Measurements from ENCODE around the gene CRY2.

Gene CRY2

GRCh38 chr11:45846174-45846675 lies 1.1 kb upstream of the CRY2 start:
- Histone ChIP-seq H4K20me1 (ENCODE audit: insufficient read depth, low read length) (peaks cover 29% of the 10 kb centered on the region), H3K79me2 (ENCODE audit: low read length) (peaks cover 38% of the 10 kb centered on the region), H3K27me3 (ENCODE audit: low read depth, low read length) (no peaks in the 10 kb centered on the region), H3K27ac (ENCODE audit: low read length) (peak overlapping the region; percentile 65), H3K4me2 (ENCODE audit: low read length) (peak overlapping the region; percentile 92), H3K36me3 (replicated peaks; ENCODE audit: low read depth, low read length) (no peaks in the 10 kb centered on the region), H3K9me3 (ENCODE audit: insufficient read depth, low read length) (no peaks in the 10 kb centered on the region), H3K4me1 (ENCODE audit: low read length) (peaks cover 44% of the 10 kb centered on the region), H3K9ac (ENCODE audit: low read length) (peak overlapping the region; percentile 54), H3K4me3 (ENCODE audit: low read length) (peak overlapping the region; percentile 79), H2AFZ (ENCODE audit: low read depth, low read length) (peak overlapping the region; percentile 63)
- TF ChIP-seq EZH2phosphoT487 (IDR thresholded peaks at IDR 0.05; ENCODE audit: low read depth): no peak
- no peak for TF ChIP-seq CTCF (IDR thresholded peaks at IDR 0.05; ENCODE audit: low read depth, low read length)

- H3K9me3 ChIP-seq (ENCODE audit: insufficient read depth, low read length): no peaks in the 10 kb centered on the region
- H3K79me2 ChIP-seq (ENCODE audit: low read length): peaks cover 54% of the 10 kb centered on the region
- H3K4me1 ChIP-seq (ENCODE audit: low read length): peaks cover 56% of the 10 kb centered on the region
- TF ChIP-seq EZH2phosphoT487 (IDR thresholded peaks at IDR 0.05; ENCODE audit: low read depth) (no peak), CTCF (IDR thresholded peaks at IDR 0.05; ENCODE audit: low read depth, low read length) (peak; percentile 18; the same call in 1 of the 2 replicates)
- peak overlapping the region; percentile 80 for H3K4me2 ChIP-seq (ENCODE audit: low read length)
- H3K27me3 ChIP-seq (ENCODE audit: low read depth, low read length): no peaks in the 10 kb centered on the region
- H4K20me1 ChIP-seq (ENCODE audit: insufficient read depth, low read length): peaks cover 42% of the 10 kb centered on the region
- H3K4me3 ChIP-seq (ENCODE audit: low read length): peak overlapping the region; percentile 79
- no peaks in the 10 kb centered on the region for H3K36me3 ChIP-seq (replicated peaks; ENCODE audit: low read depth, low read length)
- peak overlapping the region; percentile 35 for H3K27ac ChIP-seq (ENCODE audit: low read length)
- peak overlapping the region; percentile 82 for H3K9ac ChIP-seq (ENCODE audit: low read length)
- peak overlapping the region; percentile 0; the same call in 1 of the 2 replicates for H2AFZ ChIP-seq (ENCODE audit: low read depth, low read length)
Measured at GRCh38 chr11:45847911-45848316, 639 bp downstream of the CRY2 start.

- peak overlapping the region; percentile 79 for H3K4me3 ChIP-seq (ENCODE audit: low read length)
- H3K9ac ChIP-seq (ENCODE audit: low read length): no peak overlapping the region
Measured at GRCh38 chr11:45848654-45849081, 1.4 kb downstream of the CRY2 start.

GRCh38 chr11:45850446-45850845 lies 3.2 kb downstream of the CRY2 start:
- Histone ChIP-seq H3K4me1 (ENCODE audit: low read length) (peaks cover 50% of the 10 kb centered on the region), H3K79me2 (ENCODE audit: low read length) (peaks cover 79% of the 10 kb centered on the region), H3K36me3 (replicated peaks; ENCODE audit: low read depth, low read length) (peaks cover 1% of the 10 kb centered on the region), H3K9me3 (ENCODE audit: insufficient read depth, low read length) (no peaks in the 10 kb centered on the region), H4K20me1 (ENCODE audit: insufficient read depth, low read length) (peaks cover 67% of the 10 kb centered on the region), H3K4me3 (ENCODE audit: low read length) (no peak overlapping the region), H3K4me2 (ENCODE audit: low read length) (no peak overlapping the region), H3K27ac (ENCODE audit: low read length) (no peak overlapping the region), H3K27me3 (ENCODE audit: low read depth, low read length) (no peaks in the 10 kb centered on the region), H2AFZ (ENCODE audit: low read depth, low read length) (no peak overlapping the region), H3K9ac (ENCODE audit: low read length) (no peak overlapping the region)
- TF ChIP-seq EZH2phosphoT487 (IDR thresholded peaks at IDR 0.05; ENCODE audit: low read depth) (no peak), CTCF (IDR thresholded peaks at IDR 0.05; ENCODE audit: low read depth, low read length) (no peak)

More at GRCh38 chr11:45848654-45849081, 1.4 kb downstream of the CRY2 start:
- Histone ChIP-seq H3K9me3 (ENCODE audit: insufficient read depth, low read length) (no peaks in the 10 kb centered on the region), H3K36me3 (replicated peaks; ENCODE audit: low read depth, low read length) (no peaks in the 10 kb centered on the region), H3K27me3 (ENCODE audit: low read depth, low read length) (no peaks in the 10 kb centered on the region), H2AFZ (ENCODE audit: low read depth, low read length) (no peak overlapping the region), H3K4me2 (ENCODE audit: low read length) (peak overlapping the region; percentile 80), H3K4me1 (ENCODE audit: low read length) (peaks cover 56% of the 10 kb centered on the region), H4K20me1 (ENCODE audit: insufficient read depth, low read length) (peaks cover 49% of the 10 kb centered on the region), H3K79me2 (ENCODE audit: low read length) (peaks cover 62% of the 10 kb centered on the region), H3K27ac (ENCODE audit: low read length) (no peak overlapping the region)
- no peak for TF ChIP-seq EZH2phosphoT487 (IDR thresholded peaks at IDR 0.05; ENCODE audit: low read depth)
- no peak for TF ChIP-seq CTCF (IDR thresholded peaks at IDR 0.05; ENCODE audit: low read depth, low read length)
